Mesodermal cell (in vitro differentiated cells): Measurements from ENCODE around the gene SLC35A2.
"Not testable (repeated sequence)": the region's sequence is repeated elsewhere in the genome, so short reads cannot be mapped to it uniquely, and the experiment has no call there.

Source experiments
- H3K27ac ChIP-seq: 2 replicates; pipeline ENCODE4 v1.7.0; 2013; ENCODE audit warnings: mild to moderate bottlenecking, low read depth, low read length, moderate library complexity; ENCODE audit not compliant: severe bottlenecking
- H3K36me3 ChIP-seq: 2 replicates; pipeline ENCODE4 v1.7.1; 2013; ENCODE audit warnings: mild to moderate bottlenecking, low read length, moderate library complexity; ENCODE audit not compliant: control insufficient read depth, insufficient read depth
- H3K4me1 ChIP-seq: one replicate; pipeline ENCODE4 v1.7.1; 2013; ENCODE audit warnings: mild to moderate bottlenecking, low read length; ENCODE audit not compliant: insufficient read depth, control insufficient read depth, poor library complexity, severe bottlenecking
- H3K4me3 ChIP-seq: 2 replicates; pipeline ENCODE4 v1.7.0; 2013; ENCODE audit warnings: low read length, control low read depth, mild to moderate bottlenecking; ENCODE audit not compliant: insufficient read depth, poor library complexity, severe bottlenecking; ENCODE audit errors: extremely low read depth
- H3K9me3 ChIP-seq: 2 replicates; pipeline ENCODE4 v1.7.1; 2013; ENCODE audit warnings: mild to moderate bottlenecking, low read length, moderate library complexity; ENCODE audit not compliant: control insufficient read depth
- WGBS, 2 experiments: methylation state at CpG; one replicate each; pipeline ENCODE4 v1.1.5; 2013; ENCODE audit warnings: missing lambda C conversion rate in 2 of 2; ENCODE audit not compliant: insufficient coverage in 2 of 2; 5-methylcytosine and 5-hydroxymethylcytosine counted together

SLC35A2 gene

GRCh38 chrX:48890934-48891401 lies 20.5 kb downstream of the SLC35A2 start:
- Histone ChIP-seq H3K9me3 (no peaks in the 10 kb centered on the region), H3K27ac (no peak overlapping the region), H3K36me3 (peaks cover 18% of the 10 kb centered on the region), H3K4me3 (peak overlapping the region; percentile 52), H3K4me1 (no peaks in the 10 kb centered on the region)
- WGBS, 2 experiments, result 3% methylated on average over 13 of the region's 35 CpGs; no CpG with 5 or more reads in 1 of the 2 experiments

DNA sequence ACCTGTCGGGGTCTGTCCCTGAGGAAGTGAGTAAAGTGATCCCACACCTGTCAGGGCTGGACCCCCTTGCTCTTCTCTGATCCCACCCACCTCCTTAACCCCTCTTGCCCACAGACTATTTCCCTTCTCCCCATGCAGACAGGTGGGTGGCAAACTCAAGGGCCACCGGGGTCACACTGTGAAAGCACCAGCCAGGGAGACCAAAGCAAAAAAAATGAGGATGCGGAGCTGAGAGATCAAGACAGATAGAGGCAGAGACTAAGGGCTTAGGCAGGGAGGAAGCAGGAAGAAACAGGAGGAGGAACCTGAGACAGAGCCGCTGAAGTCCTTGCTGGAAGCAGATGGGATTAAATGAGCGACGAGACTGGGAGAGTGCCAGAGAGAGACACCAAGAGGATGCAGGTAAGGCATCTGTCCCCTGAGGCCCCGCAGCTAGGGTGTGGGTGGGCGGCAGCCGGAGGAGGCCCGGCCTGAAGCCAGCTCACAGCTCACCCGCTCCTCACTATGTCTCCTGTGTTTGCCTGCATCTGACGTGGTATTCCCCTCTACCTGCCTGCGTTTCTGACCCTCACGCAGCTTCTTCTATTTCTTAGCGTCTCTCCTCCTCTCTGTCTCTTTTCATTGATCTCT lies 21.0 kb downstream of the SLC35A2 start:
- 35 to 50% methylated on average over 5 to 6 of the region's 15 CpGs for WGBS, 2 experiments
- H3K27ac ChIP-seq, result no peak overlapping the region

DNA sequence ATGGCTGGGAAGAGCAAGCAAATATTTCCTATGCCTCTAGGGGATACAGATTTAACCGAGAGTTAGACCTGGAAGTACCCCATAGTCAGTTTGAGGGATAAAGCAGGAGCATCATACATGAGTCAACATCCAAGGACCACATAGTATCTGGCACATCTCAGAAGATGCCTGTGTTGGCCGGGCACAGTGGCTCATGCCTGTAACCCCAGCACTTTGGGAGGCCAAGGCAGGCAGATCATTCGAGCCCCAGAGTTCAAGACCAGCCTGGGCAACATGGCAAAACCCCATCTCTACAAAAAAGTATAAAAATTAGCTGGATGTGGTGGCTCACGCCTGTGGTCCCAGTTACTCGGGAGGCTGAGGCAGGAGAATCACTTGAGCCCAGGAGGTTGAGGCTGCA lies 24.9 kb downstream of the SLC35A2 start:
- WGBS, 2 experiments, result 60 to 90% methylated on average over 1 to 2 of the region's 5 CpGs
- not testable (repeated sequence) for H3K36me3 ChIP-seq, H3K9me3 ChIP-seq, H3K27ac ChIP-seq, H3K4me3 ChIP-seq, H3K4me1 ChIP-seq

More for the DNA sequence above, 21.0 kb downstream of the SLC35A2 start:
- H3K4me1 ChIP-seq, result no peaks in the 10 kb centered on the region
- peaks cover 16% of the 10 kb centered on the region for H3K36me3 ChIP-seq
- H3K9me3 ChIP-seq, result no peaks in the 10 kb centered on the region
- H3K4me3 ChIP-seq, result peak overlapping the region; percentile 52

DNA sequence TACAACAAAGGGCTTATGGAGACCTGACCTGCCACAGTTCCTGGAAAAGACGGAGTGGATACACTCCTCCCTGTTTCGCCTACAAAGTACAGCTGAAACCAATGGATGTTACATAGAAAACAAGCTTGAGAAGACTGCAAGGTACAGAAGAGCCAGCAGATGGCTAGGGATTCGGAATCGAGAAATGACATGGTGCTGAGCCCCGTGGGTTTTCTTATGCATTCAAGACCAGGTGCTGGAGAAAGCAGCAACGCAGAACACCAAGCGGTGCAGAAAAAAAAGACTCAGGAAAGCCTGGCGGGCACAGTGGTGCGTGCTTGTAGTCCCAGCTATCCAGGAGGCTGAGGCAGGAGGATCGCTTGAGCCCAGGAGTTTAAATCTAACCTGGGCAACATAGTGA lies 27.7 kb downstream of the SLC35A2 start:
- Histone ChIP-seq H3K4me3 (no peak overlapping the region), H3K9me3 (no peaks in the 10 kb centered on the region), H3K4me1 (no peaks in the 10 kb centered on the region), H3K36me3 (no peaks in the 10 kb centered on the region), H3K27ac (no peak overlapping the region)
- 65 to 92% methylated on average over 3 to 6 of the region's 10 CpGs for WGBS, 2 experiments

DNA sequence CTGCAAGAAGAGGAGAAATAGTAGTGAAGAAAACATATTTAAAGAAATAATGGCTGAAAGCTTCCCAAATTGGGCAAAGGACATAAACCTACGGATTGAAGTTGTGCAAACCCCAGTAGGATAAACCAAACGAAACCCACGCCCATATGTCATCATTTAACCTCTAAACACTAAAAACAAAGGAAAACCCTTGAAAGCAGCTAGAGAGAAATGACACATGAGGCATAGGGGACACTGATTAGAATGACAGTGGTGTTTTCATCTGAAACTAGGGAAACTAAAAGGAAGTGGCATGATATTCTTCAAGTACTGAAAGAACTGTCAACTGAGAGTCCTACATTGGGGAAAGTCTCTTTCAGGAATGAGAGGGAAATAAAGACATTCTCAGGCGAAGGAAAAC lies 34.5 kb downstream of the SLC35A2 start:
- not testable (repeated sequence) for H3K36me3 ChIP-seq, H3K9me3 ChIP-seq, H3K27ac ChIP-seq, H3K4me3 ChIP-seq, H3K4me1 ChIP-seq
- WGBS, 2 experiments, result no CpG with 5 or more reads among the region's 4 CpGs

DNA sequence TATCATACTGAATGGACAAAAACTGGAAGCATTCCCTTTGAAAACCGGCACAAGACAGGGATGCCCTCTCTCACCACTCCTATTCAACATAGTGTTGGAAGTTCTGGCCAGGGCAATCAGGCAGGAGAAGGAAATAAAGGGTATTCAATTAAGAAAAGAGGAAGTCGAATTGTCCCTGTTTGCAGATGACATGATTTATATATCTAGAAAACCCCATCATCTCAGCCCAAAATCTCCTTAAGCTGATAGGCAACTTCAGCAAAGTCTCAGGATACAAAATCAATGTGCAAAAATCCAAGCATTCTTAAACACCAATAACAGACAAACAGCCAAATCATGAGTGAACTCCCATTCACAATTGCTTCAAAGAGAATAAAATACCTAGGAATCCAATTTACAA lies 39.4 kb downstream of the SLC35A2 start:
- no CpG with 5 or more reads among the region's 2 CpGs for WGBS, 2 experiments
- not testable (repeated sequence) for H3K4me1 ChIP-seq, H3K9me3 ChIP-seq

DNA sequence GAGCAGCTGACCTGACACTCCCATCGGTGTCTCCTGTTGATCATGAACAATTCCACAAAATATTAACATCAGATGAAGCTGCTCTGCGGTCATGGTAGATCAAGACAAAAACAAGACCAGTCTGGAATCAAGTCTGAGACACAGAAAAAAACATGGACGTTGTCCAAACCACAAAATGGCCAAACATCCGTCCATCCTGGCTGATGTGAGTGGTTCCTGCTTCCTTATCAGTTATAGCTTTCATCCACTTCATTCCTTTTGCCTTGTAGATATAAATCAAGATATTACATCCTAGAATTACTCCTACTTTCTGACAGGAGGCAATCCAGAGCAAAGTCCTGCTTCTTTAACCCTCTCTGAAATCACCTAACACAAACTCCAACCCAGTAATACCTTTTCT lies 47.2 kb downstream of the SLC35A2 start:
- Histone ChIP-seq H3K9me3 (no peaks in the 10 kb centered on the region), H3K36me3 (no peaks in the 10 kb centered on the region), H3K4me1 (peaks cover 5% of the 10 kb centered on the region), H3K27ac (no peak overlapping the region), H3K4me3 (no peak overlapping the region)
- WGBS, 2 experiments, result 90% methylated on average over 3 of the region's 4 CpGs; no CpG with 5 or more reads in 1 of the 2 experiments

More for the DNA sequence above, 39.4 kb downstream of the SLC35A2 start:
- not testable (repeated sequence) for H3K27ac ChIP-seq, H3K4me3 ChIP-seq, H3K36me3 ChIP-seq

DNA sequence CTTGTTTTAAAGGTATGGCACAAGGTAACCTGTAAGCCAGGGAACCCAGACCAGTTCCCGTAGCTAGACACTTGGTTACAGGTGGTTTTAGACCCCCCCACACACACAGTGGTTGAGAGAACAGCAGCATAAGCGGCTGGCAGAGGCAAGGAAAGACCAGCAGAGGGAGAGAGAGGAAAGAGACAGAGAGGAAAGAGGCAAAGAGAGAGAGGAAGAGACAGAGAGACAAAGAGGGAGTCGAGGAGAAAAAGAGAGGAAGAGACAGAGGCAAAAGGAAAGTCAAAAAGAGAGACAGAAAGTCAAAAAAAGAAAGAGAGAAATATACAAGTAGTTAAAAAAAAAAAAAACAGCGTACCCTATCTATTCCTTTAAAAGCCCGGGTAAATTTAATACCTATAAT lies 56.5 kb downstream of the SLC35A2 start:
- WGBS, 2 experiments, result 50% methylated on average over 1 of the region's 5 CpGs; no CpG with 5 or more reads in 1 of the 2 experiments
- no peaks in the 10 kb centered on the region for H3K36me3 ChIP-seq
- no peak overlapping the region for H3K4me3 ChIP-seq
- H3K4me1 ChIP-seq, result no peaks in the 10 kb centered on the region
- no peak overlapping the region for H3K27ac ChIP-seq
- H3K9me3 ChIP-seq, result no peaks in the 10 kb centered on the region

- not testable (repeated sequence) for H3K4me3 ChIP-seq, H3K9me3 ChIP-seq, H3K36me3 ChIP-seq, H3K4me1 ChIP-seq, H3K27ac ChIP-seq
- WGBS, 2 experiments, result 93 to 94% methylated on average over 3 to 5 of the region's 12 CpGs
These were observed 57.2 kb downstream of the SLC35A2 start for GRCh38 chrX:48854121-48854804.

- not testable (repeated sequence) for H3K27ac ChIP-seq, H3K9me3 ChIP-seq, H3K4me3 ChIP-seq, H3K4me1 ChIP-seq, H3K36me3 ChIP-seq
These were observed 58.0 kb downstream of the SLC35A2 start for GRCh38 chrX:48853494-48853893.
